NCI-H1092 (cell line): ENCODE data around the gene RPL3.
"Not testable (repeated sequence)": the region's sequence is repeated elsewhere in the genome, so short reads cannot be mapped to it uniquely, and the experiment has no call there.

Source experiments
- DNase-seq: peaks from one replicate; lab custom pipeline; 2025; lab: John Stamatoyannopoulos, UW

Gene RPL3

DNA sequence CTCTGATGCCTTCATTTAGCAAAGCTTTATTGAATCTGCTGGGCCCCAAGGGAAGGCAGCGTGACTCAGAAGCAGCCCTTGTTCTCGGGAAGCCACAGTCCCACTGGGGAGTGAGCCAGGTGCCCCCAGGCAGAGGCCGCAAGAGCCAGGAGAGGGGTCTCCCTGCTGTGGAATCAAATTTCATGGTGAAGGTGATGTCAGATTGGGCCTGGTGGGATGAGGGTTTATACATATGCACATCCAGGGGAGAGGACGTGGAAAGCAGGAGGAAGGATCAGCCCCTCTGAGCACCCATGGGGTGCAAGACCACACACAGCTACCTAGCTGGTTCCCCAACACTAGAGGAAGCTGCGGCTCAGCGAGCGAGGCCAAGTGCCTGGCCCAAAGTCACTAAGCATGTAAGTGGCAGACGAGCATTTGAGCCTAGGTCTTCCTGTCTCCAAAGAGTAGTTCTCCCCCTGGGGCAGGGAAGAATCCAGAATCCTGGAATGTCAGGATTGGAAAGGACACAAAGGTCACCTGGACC, 32.3 kb upstream of the RPL3 start:
- DNase-seq = no peak

DNA sequence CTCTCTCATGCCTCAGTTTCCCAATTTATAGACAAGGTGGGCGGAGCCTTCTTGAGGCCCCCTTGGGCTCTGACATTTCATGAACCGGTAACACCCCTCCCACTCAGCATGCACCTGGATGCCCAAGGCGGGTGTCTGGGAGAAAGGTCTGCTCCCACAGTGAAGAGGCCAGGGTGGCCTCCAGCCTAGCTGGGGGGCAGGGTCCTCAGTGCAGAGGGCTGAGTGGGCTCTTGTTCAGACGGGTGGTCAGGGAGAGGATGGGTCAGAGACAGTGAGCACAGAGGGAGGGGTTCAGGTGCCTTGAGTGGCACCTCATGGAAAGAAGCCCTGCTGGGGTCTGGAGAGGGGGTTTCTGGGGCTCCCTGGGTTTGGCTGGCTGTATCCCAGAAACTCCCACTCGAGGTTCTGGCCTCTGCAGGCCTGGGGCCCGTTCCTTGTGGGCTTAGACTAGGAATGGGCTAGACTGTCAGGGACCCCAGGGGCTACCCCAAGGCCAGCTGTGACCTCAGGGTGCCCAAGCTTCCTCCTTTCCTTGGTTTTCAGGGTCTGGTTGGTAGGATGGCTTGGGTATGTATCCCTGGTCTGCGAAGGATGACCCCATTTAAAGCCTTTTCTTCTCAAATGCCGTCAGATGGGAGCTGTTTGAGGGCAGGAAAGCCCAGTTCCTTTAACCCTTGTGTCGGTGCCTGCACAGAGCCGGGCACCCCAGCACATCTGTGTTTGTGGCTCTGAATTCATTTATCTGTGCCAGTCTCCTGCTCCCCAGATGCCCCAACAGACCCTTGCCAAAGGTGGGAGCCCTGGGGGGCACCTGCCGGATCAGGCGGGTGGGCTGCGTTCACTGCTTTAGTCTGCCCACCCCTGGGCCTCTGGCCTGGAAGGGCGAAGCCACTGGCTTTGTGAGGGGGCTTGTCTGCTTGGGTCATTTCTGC, 31.6 kb upstream of the RPL3 start:
- no peak for DNase-seq

DNA sequence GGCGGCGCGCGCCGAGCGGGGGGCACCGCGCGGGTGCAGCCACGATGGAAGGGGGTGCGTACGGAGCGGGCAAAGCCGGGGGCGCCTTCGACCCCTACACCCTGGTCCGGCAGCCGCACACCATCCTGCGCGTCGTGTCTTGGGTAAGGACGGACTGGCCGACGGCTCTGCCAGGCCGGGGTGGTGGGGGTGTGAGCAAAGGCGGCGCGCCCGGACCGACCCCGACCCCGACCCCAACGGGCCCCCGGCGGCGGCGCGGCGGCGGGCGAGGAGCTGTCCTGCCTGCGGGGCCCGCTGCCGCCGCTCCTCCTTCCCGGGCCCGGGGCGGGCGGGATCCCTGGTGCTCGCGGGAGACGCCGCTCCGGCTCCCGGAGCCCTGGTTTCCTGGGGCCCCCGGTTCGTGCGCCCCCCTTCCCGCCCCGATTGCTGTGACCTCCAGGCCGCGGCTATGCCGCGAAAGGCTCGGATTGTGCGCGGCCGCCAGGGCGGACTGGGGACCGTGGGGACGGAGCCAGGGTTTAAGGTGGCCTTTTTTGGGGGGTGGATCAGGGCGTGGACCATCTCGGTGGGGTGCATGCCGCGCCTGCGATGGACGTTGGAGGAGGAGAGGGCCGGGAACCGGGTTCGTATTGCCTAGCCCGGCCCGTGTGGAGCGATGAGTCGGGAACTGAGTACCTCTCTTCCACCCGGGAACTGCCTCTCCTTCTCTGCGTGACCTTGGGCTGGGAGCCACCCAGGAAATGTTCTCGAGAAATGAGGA, 30.7 kb upstream of the RPL3 start, which contains the start of gene SYNGR1:
Gene SYNGR1 (plus strand): TSS at position 25 of the 760 bp plus-strand sequence. CDS start 20 bp downstream, at position 45.
- no peak for DNase-seq

DNA sequence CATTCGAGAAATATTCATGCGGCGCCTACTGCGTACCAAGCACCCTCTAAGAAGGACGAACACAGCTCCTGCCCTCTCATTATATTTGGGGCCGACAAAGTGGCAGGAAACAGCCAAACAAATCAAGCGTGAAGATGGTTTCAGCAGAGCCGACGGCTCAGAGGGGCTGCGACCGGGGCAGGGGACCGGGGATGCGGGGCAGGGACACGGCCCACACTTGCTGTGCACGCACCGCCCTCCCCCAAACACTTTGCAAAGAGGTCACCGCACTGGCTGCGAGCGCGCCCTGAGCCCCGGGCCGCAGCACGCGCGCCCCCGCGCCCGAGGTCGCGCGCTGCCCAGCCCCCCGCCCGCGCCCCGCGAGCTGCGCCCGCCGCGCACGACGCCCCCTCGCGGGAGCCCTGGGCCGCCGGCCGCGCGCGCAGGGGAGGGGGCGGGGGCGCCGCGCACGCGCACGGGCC, 30.1 kb upstream of the RPL3 start:
- DNase-seq = peak; percentile 37

DNA sequence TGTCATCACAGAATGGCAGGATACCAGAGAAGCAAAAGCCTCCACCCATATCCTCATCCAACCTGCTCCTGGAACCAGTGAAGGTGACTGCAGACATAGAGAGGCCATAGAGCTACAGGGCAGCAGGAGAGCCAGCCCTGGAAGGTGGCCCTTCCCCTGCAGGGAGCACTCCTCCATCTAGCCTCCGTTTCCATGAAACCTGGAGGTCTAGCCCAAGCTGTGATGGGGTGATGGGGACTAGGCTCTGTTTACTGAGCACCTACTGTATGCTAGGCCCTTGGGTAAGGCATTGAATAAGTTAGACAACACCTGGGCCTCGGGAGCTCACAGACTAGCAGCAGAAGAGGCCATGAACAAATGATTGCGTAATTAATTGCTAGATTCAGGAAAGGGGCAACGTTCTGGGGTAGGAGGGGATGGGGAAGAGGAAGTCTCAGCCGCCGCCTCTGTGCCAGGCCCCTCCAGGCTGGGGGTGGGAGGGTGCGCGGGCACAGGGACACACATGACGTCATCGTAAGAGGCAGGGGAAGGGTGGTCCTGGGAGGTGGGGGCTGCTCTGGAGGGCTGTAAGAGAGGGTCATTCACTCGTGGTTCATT, 29.6 kb upstream of the RPL3 start:
- peak; percentile 37 for DNase-seq

DNA sequence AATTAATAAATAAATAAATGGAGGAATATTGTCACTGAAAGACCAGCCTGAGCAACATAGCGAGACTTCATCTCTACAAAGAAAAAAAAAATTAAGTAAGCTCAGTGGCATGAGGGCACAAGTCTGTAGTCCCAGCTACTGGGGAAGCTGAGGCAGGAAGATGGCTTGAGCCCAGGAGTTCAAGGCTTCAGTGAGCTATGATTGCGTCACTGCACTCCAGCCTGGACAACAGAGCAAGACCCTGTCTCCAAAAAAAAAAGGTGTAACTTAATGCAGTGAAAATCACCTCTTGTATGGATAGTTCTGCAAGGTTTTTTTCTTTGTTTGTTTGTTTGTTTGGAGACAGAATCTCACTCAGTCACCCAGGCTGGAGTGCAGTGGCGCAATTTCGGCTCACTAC, 25.8 kb upstream of the RPL3 start:
- DNase-seq = no peak

DNA sequence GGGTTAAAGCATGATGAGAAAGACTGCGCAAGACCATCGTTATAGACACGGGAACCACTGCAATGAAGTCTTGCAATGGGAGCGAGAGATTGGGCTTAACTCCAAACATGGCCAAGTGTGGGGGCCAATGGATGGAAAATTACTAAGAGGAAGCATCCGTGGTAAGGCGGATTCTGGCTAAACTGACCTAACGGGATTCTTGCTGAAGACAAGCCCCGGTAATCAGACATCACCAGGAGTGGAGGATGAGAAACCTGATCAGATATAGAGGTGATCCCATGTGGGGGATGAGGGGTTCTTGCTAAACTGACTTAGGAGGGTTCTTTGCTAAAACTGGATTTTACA, 24.6 kb upstream of the RPL3 start:
- DNase-seq = no peak

DNA sequence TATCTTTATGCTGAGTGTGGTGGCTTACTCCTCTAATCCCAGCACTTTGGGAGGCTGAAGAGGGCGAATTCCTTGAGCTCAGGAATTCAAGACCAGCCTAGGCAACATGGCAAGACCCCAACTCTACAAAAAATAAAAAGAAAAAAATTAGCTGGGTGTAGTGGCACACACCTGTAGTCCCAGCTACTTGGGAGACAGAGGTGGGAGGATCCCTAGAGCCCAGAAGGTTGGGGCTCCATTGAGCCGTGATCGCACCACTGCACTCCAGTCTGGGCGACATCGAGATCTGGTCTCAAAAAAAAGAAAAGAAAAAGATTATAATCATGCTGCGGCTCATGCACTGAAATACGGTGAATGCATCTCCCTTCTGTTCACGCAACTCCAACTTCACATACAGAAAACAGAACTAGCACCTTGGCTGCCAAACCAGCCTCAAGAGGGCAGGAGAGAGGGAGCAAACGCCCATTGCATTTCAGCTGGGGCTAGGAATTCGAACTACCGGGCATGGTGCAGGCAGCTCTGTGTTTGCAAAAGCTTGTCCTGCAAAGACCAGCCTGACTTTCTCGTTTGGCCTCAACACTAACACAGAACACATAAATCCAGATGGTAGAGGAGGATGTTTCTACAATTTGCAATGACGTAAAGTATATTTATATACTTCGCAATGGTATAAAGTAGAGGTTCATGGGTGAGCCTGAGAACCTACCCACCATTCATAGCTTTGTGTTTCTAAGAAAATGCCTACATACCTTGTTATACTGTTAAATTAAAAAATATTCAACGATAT, 24.0 kb upstream of the RPL3 start:
- no peak for DNase-seq

DNA sequence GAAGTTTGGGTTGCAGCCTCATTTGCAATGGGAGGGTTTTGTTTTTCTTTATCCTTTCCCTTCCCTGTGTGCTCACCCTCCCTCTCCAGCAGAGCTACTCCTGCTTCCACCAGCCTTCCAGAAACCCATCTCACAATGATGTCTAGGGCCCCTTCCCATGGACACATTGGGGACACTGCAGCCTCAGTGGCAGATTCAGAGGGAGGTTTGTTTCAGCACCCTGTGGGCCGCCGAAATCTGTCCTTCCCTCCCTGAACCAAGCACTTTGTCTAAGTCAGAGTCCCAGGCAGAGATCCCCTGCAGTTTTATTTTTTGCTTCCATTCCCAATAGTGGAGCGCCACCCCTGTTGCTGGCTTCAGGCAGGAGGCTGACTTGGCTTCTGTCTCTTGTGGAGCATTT, 21.8 kb upstream of the RPL3 start:
- DNase-seq = no peak

DNA sequence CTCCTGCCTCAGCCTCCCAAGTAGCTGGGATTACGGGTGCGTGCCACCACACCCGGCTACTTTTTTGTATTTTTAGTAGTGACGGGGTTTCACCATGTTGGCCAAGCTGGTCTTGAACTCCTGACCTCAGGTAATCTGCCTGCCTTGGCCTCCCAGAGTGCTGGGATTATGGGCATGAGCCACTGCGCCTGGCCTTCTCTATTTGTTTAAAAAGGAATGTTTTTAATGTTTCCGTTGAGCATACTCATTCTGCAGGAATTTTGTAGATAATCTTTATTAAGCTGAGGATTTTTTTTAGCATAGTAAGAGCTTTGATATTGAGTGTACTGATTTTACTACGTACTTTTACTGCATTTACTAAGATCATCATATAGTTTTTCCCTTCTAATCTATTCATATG, 20.4 kb upstream of the RPL3 start:
- not testable (repeated sequence) for DNase-seq

DNA sequence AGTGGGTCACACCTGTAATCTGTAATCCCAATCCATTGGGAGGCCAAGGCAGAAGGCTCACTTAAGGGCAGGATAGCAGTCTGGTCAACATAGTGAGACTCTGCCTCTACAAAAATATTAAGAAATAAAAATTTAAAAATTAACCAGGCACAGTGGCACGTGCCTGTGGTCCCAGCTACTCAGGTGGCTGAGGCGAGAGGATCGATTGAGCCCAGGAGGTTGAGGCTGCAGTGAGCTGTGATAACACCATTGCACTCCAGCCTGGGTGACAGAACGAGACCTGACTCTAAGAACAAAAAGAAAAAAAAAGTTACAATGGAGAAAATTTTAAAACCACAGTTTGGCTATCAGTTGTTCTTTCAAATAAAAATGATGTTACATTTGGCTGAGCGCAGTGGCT, 17.0 kb upstream of the RPL3 start:
- DNase-seq = no peak

DNA sequence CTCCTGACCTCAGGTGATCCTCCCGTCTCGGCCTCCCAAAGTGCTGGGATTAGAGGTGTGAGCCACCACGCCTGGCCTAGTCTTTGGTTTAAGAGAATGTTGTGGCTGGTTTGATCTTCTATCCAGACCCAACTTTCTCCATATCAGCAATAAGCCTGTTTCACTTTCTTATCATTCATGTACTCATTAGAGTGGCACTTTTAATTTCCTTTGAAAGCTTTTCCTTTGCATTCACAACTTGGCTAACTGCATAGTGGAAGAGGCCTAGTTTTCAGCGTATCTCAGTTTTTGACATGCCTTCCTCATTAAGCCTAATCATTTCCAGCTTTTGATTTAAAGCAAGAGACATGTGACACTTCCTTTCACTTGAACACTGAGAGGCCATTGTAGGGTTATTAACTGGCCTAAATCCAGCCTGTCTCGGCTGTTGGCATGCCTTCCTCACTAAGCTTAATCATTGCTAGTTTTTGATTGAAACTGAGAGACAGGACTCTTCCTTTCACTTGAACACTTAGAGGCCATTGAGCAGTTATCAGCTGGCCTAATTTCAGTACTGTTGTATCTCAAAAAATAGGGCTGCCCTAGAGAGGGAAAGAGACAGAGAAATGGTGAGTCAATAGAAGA, 13.1 kb upstream of the RPL3 start:
- no peak for DNase-seq

DNA sequence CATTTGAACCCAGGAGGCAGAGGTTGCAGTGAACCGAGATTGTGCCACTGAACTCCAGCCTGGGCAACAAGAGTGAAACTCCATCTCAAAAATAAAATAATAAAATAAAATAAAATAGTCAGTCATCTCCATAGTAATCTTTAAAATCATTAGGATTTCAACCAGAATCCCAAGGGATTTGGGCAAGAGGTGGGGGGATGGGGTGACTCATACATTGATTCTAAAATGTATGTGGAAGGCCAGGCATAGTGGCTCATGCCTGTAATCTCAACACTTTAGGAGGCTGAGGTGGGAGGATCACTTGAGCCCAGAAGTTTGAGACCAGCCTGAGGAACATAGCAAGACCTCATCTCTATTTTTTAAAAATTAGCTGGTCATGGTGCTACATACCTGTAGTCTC, 11.1 kb upstream of the RPL3 start:
- DNase-seq = not testable (repeated sequence)

DNA sequence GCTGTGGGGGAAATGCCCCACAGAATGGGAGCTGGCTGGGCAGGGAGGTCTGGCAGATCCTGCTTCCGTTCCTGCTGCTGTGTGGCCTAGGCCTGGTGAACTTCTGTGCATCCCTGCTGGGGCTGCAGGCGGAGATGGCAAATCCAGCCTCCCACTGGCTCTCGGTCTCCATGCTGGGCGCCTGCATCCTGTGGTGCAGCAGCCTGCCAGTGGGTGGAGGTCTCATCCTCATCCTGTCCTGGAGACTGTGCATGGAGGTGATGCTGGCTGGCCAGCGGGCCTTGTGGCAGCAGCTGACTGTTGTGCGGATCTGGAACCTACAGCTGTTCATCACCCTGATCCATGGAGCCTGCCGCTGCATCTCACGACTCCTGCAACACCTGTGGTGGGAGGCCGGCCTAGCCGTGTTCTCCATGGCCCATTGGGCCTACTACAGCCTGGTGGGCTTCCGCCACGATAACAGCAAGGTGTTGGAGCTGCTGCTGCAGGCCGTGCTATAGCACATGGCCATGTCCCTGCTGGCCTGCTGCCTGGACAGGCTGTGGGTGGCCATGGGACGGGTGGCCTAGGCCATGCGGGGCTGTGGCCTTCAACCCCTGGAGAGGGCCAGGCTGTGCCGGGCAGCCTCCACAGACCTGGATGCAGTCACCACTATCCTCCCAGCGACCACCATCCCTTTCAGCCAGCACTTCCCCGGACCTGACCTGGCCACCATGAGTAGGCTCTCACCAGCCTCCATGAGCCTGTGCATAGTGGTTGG, 8.8 kb upstream of the RPL3 start:
- DNase-seq = no peak

DNA sequence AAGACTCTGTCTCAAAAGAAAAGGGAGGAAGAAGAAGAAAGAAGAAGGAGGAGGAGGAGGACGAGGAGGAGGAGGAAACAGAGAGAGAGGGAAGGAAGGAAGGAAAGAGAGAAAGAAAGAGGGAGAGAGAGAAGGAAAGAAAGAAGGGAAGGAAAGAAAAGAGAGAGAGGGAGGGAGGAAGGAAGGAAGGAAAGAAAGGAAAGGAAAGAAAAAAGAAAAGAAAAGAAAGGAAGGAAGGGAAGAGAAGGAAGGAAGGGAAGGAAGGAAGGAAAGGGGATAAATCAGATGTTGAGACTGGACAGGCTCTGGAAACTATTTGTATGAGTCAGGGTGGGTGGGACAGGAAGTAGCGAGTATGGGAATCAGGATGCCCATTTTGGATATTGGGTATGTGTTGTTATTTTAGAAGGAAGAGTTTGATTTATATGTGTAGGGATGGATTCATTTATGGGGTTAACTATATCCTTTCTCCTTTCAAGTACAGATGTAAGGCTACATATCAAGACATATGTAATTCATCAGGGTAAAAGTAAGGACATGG, 6.0 kb upstream of the RPL3 start:
- no peak for DNase-seq

DNA sequence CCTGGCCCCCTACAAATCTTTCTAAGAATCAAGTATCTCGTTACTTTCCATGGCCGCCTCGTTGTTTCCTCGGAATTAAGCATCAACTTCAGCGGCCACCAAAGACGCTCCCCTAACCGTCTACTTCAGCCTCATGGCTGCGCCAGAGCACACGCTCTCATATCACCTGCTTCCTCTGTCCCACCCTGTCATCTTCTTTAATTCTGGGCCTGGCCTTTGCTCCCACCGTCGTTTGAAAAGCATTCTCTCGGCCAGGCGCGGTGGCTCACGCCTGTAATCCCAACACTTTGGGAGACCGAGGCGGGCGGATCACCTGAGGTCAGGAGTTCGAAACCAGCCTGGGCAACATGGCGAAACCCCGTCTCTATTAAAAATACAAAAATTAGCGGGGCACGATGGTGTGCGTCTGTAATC, 1.2 kb upstream of the RPL3 start:
- DNase-seq = not testable (repeated sequence)

DNA sequence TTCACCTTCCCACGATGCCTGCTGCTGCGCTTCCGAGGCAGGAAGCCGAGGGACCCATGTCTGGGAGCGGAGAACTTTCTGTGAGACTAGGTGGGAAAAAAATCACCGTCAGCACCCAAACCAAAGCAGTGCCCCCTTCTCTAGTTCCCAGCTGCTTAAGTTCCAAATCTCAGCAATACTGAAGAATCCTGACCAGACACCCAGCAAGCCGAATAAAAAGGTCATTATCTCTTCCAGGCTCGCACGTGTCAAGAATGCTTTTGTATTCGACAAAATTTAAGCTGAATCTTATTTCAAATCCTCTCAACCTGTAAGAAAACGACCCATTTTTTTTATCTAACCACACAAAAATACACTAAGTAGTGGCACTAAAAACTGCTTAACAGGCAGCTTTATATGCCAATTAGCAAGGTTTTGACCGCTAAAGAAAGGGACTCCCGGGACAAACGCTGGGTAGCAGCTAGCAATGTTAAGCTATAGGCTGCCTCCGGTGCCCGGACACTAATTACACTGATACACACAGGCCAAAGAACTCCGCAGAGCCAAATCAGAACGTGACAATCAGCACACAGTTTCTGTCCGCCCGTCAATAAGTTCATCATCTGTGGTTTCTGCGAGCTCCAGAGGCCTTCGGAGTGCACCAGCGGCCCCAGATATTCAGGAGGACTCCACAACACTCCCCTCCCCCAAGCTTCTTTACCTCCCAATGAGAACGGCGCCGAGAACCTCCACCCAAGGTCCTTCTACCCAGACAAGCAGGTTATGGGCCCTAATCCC, 728 bp downstream of the RPL3 start:
- DNase-seq = no peak

DNA sequence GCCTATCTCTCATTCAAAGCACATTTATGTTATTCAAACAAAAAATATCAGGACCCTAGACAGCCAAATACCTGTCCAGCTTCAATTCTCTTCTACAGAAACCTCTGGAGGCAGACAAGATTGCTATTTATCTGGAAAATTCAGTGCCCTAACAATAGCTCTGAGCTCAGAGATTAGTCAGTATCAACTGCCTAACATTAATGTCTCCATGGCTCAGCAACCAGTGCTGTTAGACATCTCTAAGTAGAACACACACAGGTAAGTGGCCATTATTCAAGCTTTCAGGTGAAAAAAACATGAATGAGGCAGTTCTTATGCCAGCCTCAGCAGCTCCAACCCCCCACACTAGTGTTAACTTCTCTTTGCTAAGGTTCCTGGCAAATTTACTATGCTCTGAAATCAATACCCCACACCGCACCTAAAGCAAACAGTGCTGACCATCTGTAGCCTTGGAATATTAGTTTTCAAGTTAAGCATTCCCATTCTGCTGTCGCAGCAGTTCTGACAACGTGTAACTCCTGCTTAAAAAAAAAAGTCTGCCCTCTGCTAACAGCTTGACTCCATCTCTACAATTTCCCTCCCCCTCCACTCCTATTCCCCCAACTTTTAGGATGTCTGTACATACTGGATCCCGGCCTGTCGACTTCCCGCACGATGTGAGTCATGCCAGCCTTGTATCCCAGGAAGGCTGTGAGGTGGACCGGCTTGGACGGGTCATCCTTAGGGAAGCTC, 1.5 kb downstream of the RPL3 start:
- no peak for DNase-seq
